AG10803 (cell line): ENCODE data around the gene GCHFR.

ENCODE experiments used
- DNase-seq: peaks from one replicate; pipeline ENCODE4 v3.0.0; 2010; ENCODE audit warnings: low read depth
- H3K4me3 ChIP-seq: 2 replicates; pipeline ENCODE4 v1.5.1; 2011; ENCODE audit warnings: mild to moderate bottlenecking, low read length, control low read depth
- TF ChIP-seq, protein P1 (sequence below): conservative IDR thresholded peaks from 2 replicates; pipeline ENCODE4 v1.5.1; 2011; ENCODE audit warnings: mild to moderate bottlenecking, low read length, control low read depth, inconsistent platforms

Gene GCHFR

DNA sequence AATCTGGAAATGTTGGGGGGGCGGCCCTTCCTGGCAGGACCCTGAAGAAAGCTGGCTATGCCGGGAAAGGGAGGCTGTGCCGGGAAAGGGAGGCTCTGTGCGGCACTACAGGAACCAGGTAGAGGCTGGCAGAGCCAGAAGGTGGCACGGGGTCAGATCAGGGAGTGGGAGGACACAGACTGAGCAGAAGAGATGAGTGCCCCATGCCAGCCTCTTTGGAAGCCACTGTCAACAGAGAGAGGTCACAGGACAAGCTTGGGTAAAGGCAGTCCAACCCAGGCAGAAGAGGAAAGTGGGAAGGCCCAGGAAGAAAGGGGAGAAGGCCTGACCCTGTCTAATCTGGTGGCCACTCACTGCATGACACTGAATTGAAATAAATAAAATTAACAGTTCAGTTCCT lies 7.4 kb downstream of the GCHFR start:
- TF ChIP-seq, protein P1, sequence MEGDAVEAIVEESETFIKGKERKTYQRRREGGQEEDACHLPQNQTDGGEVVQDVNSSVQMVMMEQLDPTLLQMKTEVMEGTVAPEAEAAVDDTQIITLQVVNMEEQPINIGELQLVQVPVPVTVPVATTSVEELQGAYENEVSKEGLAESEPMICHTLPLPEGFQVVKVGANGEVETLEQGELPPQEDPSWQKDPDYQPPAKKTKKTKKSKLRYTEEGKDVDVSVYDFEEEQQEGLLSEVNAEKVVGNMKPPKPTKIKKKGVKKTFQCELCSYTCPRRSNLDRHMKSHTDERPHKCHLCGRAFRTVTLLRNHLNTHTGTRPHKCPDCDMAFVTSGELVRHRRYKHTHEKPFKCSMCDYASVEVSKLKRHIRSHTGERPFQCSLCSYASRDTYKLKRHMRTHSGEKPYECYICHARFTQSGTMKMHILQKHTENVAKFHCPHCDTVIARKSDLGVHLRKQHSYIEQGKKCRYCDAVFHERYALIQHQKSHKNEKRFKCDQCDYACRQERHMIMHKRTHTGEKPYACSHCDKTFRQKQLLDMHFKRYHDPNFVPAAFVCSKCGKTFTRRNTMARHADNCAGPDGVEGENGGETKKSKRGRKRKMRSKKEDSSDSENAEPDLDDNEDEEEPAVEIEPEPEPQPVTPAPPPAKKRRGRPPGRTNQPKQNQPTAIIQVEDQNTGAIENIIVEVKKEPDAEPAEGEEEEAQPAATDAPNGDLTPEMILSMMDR = no peak
- no peak overlapping the region for H3K4me3 ChIP-seq
- no peak for DNase-seq

DNA sequence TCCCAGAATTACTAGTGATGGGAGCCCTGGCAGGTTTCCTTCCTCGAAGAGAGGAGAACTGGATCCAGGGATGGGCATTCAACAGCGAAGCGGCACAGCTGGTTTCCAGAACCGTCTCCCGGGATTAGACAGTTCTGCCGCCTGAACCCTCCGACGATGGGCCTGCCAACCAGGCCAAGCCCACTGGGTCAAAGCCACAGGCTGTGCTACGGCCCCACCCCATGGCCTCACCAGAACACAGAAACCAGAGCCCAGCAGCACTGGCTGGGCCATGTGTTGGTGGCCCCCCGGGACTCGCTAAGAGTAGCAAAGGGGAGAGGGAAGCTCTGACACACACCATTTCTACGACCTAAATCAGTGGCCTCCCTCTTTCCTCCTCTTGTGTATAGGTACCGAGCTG lies 8.1 kb downstream of the GCHFR start:
- DNase-seq = no peak
- TF ChIP-seq, protein P1 = no peak
- H3K4me3 ChIP-seq = no peak overlapping the region

DNA sequence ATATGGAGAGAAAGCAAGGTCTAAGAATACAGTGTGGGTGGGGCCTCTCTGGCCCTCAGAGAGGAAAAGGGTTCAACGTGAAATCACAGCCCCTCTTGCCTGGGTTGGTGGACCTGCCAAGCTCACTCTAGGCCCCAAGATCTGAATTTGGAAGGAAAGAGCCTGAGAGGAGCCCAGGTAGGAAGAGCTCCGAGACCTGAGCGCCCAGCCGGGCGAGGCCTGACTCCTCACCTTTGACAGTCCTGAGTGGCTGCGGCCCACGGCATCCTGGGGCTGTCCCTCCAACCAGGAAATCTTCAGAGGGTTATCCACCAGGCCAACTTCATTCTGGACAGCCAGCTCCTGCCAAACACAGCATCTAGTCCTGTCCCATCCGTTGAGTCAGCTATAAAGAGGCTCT lies 9.6 kb downstream of the GCHFR start:
- no peak overlapping the region for H3K4me3 ChIP-seq
- TF ChIP-seq, protein P1 = no peak
- DNase-seq = no peak

DNA sequence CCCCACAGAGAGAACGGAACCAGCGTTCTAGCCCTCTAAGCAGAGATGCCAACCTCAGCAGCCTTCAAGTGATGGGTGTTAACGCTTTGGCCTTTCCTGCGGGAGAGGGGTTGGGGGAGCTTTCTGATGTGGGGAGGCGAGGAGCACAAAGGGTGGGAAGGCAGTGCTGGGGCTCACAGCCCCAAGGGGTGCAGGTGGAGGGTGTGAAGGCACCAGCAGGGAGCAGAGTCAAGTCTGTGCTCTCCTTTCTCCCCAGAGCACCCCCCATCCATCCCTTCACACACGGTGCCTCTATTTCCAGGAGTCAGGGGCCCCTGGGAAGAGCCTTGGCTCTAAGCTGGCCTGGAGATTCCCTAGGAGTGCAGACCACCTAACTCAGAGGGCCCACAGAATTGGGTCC lies 10.0 kb downstream of the GCHFR start:
- H3K4me3 ChIP-seq = no peak overlapping the region
- DNase-seq = no peak
- TF ChIP-seq, protein P1 = no peak

DNA sequence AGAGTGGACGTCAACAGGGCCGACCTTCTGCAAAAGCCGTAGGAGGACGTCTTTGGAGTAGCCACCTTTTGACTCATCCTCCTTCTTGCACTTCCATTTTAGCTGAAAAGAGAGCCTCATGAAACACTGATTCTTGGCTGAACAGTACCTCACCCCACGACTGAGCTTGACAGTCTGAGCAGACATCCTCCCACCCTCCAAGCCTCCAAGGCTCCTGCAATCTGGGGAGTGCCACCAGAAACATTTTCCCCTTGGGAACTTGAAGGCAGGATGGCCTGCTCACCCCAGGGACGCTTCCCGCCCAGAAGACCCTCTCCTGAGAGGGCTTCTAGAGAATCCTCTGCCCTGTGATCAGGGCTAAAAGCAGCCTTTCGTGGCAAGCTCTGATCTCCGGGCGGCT lies 11.1 kb downstream of the GCHFR start:
- DNase-seq = no peak
- TF ChIP-seq, protein P1 = no peak
- H3K4me3 ChIP-seq = no peak overlapping the region

DNA sequence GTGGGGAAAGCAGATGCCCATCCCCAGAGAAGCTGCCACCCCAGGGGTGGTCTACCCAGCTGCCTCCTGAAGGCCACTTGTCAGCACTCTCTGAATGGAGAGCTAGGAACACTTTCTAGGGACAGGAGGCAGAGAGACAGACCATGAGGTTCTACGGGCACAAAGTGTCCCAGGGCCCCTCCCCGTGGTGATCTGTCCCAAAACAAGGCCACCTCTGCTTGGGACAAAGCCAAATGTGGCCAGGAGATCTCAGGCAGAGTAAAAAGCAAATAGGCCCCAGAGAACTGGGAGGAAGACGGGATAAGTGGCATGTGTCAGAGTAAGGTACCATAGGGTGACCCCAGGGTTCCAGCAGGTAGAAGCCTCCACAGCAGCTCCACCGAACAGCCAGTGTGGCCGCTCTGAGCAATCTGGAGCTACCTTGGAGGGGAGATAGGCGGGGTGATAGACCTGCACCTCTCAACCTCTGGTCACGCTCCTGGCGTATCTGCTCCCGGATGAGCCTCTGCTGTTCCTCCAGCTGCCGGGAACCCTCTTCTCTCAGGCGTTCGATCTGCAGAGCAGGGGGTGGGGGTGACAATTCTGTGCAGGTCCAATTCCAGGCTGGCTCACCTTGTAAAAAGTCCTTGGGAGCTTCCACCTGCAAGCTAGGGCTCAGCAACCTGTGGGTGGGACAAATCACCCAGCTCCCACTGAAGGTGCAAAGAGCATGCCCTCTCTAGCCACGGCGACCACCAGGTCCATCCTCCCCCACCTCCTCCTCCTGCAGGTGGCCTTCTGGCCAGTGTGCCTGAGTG lies 12.1 kb downstream of the GCHFR start:
- H3K4me3 ChIP-seq = no peak overlapping the region
- TF ChIP-seq, protein P1 = no peak
- DNase-seq = no peak

DNA sequence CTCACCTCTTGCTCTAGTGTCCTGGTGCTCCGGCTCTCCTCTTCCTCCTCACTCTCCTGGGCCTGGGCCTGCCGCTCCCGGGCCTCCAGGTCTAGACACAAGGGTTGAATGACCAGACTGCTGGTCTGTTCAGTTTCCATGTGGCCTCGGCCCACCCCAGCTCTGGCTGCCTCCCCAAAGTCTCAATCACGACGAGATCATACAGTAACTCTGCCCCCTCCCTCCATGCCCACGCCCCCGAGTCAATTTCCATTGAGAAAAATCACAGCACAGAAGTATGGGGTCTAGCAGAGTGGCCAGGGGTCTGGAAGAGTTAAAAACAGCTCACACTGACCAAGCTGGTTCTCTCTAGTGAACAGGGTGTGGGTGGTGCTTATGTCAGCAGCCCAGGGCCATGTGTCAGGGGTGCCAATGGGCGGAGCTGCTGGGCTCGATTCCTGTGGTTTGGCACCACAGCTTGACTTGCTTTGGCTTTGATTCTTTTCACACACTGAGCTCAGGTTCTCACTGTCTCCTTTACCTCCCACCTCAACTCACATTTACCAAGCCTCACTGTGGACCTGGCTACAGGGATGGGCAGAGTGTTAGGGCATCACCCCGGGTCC lies 12.8 kb downstream of the GCHFR start:
- TF ChIP-seq, protein P1 = no peak
- peak; percentile 82 for DNase-seq

More for the DNA sequence above, 12.8 kb downstream of the GCHFR start:
- no peak overlapping the region for H3K4me3 ChIP-seq
